Camera-type eye (tissue), 1 donor: ENCODE results near the gene FBXO9. TPM values are rescaled to one million over a fixed set of nuclear protein-coding genes. Genes with fewer than 3 reads are reported as not detected.

Experiments
- total RNA-seq: library from RNA; depleted of rRNA; stranded (reverse); fragments of >200 nt; gene quantifications from one replicate; pipeline ENCODE4 v1.2.3, GENCODE V29; 2014

The FBXO9 gene
- total RNA-seq, result 54.6 TPM

GRCh38 chr6:53065266-53066076, at the start of gene FBXO9:
FBXO9 (plus strand) TSS chr6:53065404; CDS start chr6:53065790, 386 bp downstream.

GRCh38 chr6:53148684-53149083, 83.5 kb downstream of the FBXO9 start, which contains the start of gene GCM1:
GCM1 (minus strand) TSS chr6:53148841; CDS start chr6:53145632, 3,209 bp downstream.

Other genes starting within 250 kb of the FBXO9 start
- gene GSTA5, start 224.6 kb upstream of the FBXO9 start, total RNA-seq, result not detected
- not detected for gene GSTA3, start 155.7 kb upstream of the FBXO9 start, total RNA-seq
- gene GSTA4, start 70.1 kb upstream of the FBXO9 start, total RNA-seq, result 70.9 TPM
- 37.9 TPM for gene CILK1, start 3.6 kb upstream of the FBXO9 start, total RNA-seq
- gene GCM1, start 83.4 kb downstream of the FBXO9 start, total RNA-seq, result not detected